ENCODE data around the gene CYP4F8. TPM values are rescaled to one million over a fixed set of nuclear protein-coding genes. Genes with fewer than 3 reads are reported as not detected.
"Not testable (repeated sequence)": the region's sequence is repeated elsewhere in the genome, so short reads cannot be mapped to it uniquely, and the experiment has no call there.

CYP4F8 gene
- total RNA-seq, 4 donors from 2014 or later: not detected

DNA sequence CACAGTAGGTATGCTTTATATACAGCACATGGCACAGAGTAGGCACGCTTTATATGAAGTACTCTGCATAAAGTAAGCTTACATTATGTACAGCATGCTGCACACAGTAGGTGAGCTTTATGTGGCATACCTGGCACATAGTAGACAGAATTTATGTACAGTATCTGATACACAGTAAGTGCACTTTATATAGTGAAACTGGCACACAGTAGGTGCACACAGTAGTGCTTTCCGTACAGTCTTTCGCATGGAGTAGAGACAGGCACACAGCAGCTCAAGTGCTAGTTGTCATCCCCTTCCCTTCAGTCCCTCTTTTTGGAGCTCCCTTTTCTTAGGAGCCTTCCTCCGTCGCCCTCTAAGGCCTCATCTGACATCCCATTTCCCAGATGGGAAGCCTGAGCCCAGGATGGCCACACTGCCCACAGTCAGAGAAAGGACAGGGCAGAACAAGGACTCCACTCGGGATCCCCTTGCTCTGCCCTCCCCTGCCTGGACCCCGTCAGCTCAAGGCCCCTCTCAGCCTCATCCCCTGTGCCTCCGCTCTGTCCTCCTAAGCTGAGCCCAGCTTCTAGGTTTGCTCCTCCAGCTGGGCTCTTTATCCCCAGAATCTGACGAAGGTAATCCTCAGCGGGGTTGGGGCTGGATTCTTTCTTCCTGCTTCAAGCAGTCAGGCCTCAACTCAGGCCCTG is 57.0 kb downstream of the CYP4F8 start:
- Histone ChIP-seq H3K36me3 (no peaks in the 10 kb centered on the region), H3K27ac (replicated peaks in 1 of 4) (peak overlapping the region; percentile 53 to 66 (median 58)), H3K4me3 (peak overlapping the region in 1 of 4 donors; percentile 3), H3K9me3 (no peaks in the 10 kb centered on the region), H3K4me1 (peaks cover 14 to 19% (median 17%) of the 10 kb centered on the region in 4 donors), H3K27me3 (peaks cover 0 to 11% (median 0%) of the 10 kb centered on the region in 4 donors)
- TF ChIP-seq POLR2A (IDR thresholded peaks at IDR 0.05; ENCODE audit: low read depth): no peak
- DNase-seq (ENCODE audit: extremely low spot score): no peak
- WGBS: 46% methylated on average over 10 of the region's 10 CpGs
- intact Hi-C loops (cut with DNase I): no loop called here

DNA sequence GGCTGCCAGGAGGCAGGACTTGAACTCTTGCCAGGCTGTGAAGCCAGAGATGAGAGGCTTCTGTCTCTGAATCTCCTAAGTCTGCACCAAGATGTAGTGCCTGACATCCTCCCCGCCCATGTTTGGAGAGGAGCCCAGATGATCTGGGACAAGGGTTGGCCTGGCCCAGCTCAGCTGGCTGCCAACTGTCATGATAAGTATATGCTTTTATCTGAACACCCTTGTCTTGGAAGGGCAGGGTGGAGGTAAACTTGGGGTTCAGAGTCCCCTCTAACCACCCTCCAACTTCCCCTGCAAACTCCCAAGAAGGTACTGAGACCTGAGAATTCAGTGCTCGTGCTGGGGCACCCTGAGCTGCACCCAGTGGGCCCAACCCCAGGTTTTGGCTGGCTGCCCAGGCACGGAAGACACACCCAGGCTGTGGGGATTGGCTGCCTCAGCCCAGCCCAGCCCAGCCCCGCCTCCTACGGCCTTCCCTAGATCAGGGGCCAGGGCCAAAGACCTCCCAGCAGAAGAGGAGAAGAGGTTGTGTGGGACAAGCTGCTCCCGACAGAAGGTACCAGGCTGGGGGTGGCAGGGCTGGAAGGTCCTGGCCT is 57.7 kb downstream of the CYP4F8 start, which contains the start of gene CYP4F12:
Gene CYP4F12, plus strand, starts transcription at position 508 of the 596 bp plus-strand sequence. CDS start 443 bp downstream, outside the sequence.
- DNase-seq (ENCODE audit: extremely low spot score): peak; percentile 94
- Histone ChIP-seq H3K4me1 (peaks cover 14 to 19% (median 17%) of the 10 kb centered on the region in 4 donors), H3K27ac (replicated peaks in 1 of 4) (peak within 1 kb of the TSS; percentile 53 to 66 (median 58)), H3K4me3 (peak within 1 kb of the TSS; percentile 2 to 32 (median 12)), H3K36me3 (no peaks in the 10 kb centered on the region), H3K9me3 (no peaks in the 10 kb centered on the region), H3K27me3 (peaks cover 0 to 7% (median 0%) of the 10 kb centered on the region in 4 donors)
- intact Hi-C loops (cut with DNase I): no loop called here
- WGBS: 25% methylated on average over 2 of the region's 6 CpGs
- peak in 1 of 2 donors; percentile 46 for TF ChIP-seq POLR2AphosphoS5 (IDR thresholded peaks at IDR 0.05)
- TF ChIP-seq EP300 (IDR thresholded peaks at IDR 0.05): no peak
- no peak for TF ChIP-seq POLR2A (IDR thresholded peaks at IDR 0.05; ENCODE audit: low read depth)
- TF ChIP-seq, protein P1, sequence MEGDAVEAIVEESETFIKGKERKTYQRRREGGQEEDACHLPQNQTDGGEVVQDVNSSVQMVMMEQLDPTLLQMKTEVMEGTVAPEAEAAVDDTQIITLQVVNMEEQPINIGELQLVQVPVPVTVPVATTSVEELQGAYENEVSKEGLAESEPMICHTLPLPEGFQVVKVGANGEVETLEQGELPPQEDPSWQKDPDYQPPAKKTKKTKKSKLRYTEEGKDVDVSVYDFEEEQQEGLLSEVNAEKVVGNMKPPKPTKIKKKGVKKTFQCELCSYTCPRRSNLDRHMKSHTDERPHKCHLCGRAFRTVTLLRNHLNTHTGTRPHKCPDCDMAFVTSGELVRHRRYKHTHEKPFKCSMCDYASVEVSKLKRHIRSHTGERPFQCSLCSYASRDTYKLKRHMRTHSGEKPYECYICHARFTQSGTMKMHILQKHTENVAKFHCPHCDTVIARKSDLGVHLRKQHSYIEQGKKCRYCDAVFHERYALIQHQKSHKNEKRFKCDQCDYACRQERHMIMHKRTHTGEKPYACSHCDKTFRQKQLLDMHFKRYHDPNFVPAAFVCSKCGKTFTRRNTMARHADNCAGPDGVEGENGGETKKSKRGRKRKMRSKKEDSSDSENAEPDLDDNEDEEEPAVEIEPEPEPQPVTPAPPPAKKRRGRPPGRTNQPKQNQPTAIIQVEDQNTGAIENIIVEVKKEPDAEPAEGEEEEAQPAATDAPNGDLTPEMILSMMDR (IDR thresholded peaks at IDR 0.05): no peak

DNA sequence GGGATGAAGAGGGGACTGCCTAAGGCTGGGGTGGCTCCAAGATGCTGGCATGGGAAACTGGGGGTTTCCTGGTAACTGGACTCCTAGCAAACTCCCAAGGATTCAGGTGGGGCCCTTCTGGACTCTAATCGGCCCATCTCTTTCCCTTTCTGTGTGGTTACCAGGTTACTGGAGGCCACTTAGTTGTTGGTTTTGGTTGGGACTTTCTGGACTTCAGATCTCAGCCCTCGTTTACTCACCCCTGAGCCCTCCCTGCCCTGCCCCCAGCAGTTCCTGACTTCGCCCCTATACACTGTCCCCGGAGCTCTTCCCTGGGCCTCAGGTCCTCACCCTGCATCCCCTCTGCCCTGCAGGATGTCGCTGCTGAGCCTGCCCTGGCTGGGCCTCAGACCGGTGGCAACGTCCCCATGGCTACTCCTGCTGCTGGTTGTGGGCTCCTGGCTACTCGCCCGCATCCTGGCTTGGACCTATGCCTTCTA is 58.2 kb downstream of the CYP4F8 start:
- no peaks in the 10 kb centered on the region for H3K9me3 ChIP-seq
- H3K4me1 ChIP-seq: peaks cover 14 to 19% (median 17%) of the 10 kb centered on the region in 4 donors
- H3K36me3 ChIP-seq: no peaks in the 10 kb centered on the region
- WGBS: 35% methylated on average over 8 of the region's 9 CpGs
- peaks cover 0 to 5% (median 0%) of the 10 kb centered on the region in 4 donors for H3K27me3 ChIP-seq
- H3K27ac ChIP-seq (replicated peaks in 1 of 4): peak overlapping the region; percentile 53 to 66 (median 58)
- TF ChIP-seq, protein P1 (IDR thresholded peaks at IDR 0.05): no peak
- TF ChIP-seq POLR2A (IDR thresholded peaks at IDR 0.05; ENCODE audit: low read depth): no peak
- no peak for TF ChIP-seq POLR2AphosphoS5 (IDR thresholded peaks at IDR 0.05)
- no peak for TF ChIP-seq EP300 (IDR thresholded peaks at IDR 0.05)
- intact Hi-C loops (cut with DNase I): no loop called here
- peak overlapping the region; percentile 2 to 32 (median 12) for H3K4me3 ChIP-seq
- DNase-seq (ENCODE audit: extremely low spot score): no peak

DNA sequence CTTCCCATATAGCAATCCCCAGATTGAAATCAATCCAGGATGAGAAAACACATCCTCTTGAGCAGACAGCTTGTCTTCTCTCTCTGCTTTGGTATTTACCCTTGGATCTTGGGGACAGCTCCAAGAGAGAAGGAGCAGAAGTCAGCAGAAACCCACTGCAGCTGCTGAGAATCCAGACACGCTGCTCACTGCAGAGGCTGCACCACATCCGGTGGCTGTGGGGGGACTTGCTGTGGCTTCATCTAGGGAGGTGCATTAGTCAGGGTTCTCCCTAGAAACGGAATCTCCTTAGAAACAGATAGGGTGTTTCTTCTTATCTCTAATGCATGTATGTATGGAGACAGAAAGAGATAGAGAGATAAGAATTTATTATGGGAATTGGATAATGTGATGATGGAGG is 60.5 kb downstream of the CYP4F8 start:
- H3K27ac ChIP-seq (replicated peaks in 1 of 4): no peak overlapping the region
- intact Hi-C loops (cut with DNase I): no loop called here
- H3K9me3 ChIP-seq: no peaks in the 10 kb centered on the region
- DNase-seq (ENCODE audit: extremely low spot score): no peak
- 70% methylated on average over 1 of the region's 3 CpGs for WGBS
- TF ChIP-seq, protein P1 (IDR thresholded peaks at IDR 0.05): no peak
- TF ChIP-seq EP300 (IDR thresholded peaks at IDR 0.05) (no peak), POLR2A (IDR thresholded peaks at IDR 0.05; ENCODE audit: low read depth) (no peak), POLR2AphosphoS5 (IDR thresholded peaks at IDR 0.05) (no peak)
- peaks cover 14 to 19% (median 17%) of the 10 kb centered on the region in 4 donors for H3K4me1 ChIP-seq
- H3K4me3 ChIP-seq: no peak overlapping the region
- peaks cover 0 to 7% (median 2%) of the 10 kb centered on the region in 4 donors for H3K36me3 ChIP-seq
- H3K27me3 ChIP-seq: no peaks in the 10 kb centered on the region

DNA sequence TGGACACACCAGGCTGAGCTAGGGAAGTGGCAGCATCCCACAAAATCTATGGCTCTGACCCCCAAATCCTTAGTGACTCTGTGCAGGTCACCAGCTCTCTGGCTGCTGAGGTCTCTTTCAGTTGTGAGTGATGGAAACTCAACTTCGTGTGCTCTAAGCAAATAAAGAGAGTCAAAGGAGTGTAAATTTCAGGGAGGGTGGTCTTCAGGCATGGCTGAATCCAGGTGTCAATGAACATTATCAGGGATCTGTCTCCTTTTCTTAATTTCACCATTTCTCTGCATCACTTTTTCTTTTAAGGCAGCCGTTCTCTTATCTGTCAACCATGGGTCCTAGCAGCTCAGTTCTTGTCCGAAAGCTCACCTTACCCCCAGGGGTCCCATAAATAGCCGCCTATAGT is 64.1 kb downstream of the CYP4F8 start:
- intact Hi-C loops (cut with DNase I): no loop called here
- Histone ChIP-seq H3K4me1 (no peaks in the 10 kb centered on the region), H3K9me3 (no peaks in the 10 kb centered on the region), H3K4me3 (no peak overlapping the region), H3K27ac (replicated peaks in 1 of 4) (no peak overlapping the region), H3K27me3 (no peaks in the 10 kb centered on the region), H3K36me3 (peaks cover 0 to 27% (median 13%) of the 10 kb centered on the region in 4 donors)
- DNase-seq (ENCODE audit: extremely low spot score): no peak
- WGBS: 18% methylated on average over 4 of the region's 4 CpGs
- TF ChIP-seq, protein P1 (IDR thresholded peaks at IDR 0.05): no peak
- TF ChIP-seq EP300 (IDR thresholded peaks at IDR 0.05) (no peak), POLR2AphosphoS5 (IDR thresholded peaks at IDR 0.05) (no peak), POLR2A (IDR thresholded peaks at IDR 0.05; ENCODE audit: low read depth) (no peak)

DNA sequence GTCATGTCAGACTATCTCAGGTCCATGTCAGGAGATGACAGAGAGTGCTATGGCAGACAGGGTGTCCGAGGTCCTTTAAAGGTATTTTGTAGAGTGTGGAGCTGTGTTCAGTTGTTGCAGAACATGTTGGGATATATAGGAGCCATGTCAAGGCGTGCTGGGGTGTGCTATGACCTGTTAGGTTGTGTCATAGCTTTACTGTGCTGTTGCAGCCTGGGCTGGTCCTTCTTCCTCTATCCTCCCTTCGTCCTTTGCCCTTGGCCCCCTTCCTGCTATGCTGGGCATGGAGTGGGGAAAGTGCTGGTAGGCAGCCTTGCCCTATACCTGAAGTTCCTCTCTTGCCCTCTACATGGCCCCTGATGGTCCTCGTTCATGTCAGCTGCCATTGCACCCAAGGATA is 64.8 kb downstream of the CYP4F8 start:
- H3K4me1 ChIP-seq; H3K4me3 ChIP-seq; H3K27me3 ChIP-seq; intact Hi-C loops (cut with DNase I); H3K9me3 ChIP-seq; H3K27ac ChIP-seq (replicated peaks in 1 of 4): not testable (repeated sequence)
- peak; percentile 39 for DNase-seq (ENCODE audit: extremely low spot score)
- WGBS: 60% methylated on average over 4 of the region's 4 CpGs
- peaks cover 0 to 35% (median 13%) of the 10 kb centered on the region in 4 donors for H3K36me3 ChIP-seq

Data from esophagus muscularis mucosa (tissue), 4 donors.